Mesenteric fat pad (tissue), 1 donor: Measurements from ENCODE around the gene COMMD7. TPM values are rescaled to one million over a fixed set of nuclear protein-coding genes. Genes with fewer than 3 reads are reported as not detected.

Experiments
- total RNA-seq: library from RNA; stranded (reverse); fragmentation: NEBNext Ultra II Directional; extraction: Animal tissue kit (Norgen Biotek cat#: 25700); gene quantifications from one replicate; pipeline ENCODE4 v1.2.1, GENCODE V29; 2021
- donor health status: DM: yes; HTN: yes; CAD: no.

Gene COMMD7
- total RNA-seq, 1 donor from 2014 or later, result 38.0 TPM

Other genes starting within 250 kb of the COMMD7 start
- gene NOL4L, start 158.1 kb downstream of the COMMD7 start, total RNA-seq, result 21.5 TPM
- gene C20orf203, start 69.5 kb downstream of the COMMD7 start, total RNA-seq, result not detected
- 0.39 TPM for gene DNMT3B, start 18.9 kb upstream of the COMMD7 start, total RNA-seq
- 107 TPM for gene MAPRE1, start 76.5 kb upstream of the COMMD7 start, total RNA-seq
- gene EFCAB8, start 115.5 kb upstream of the COMMD7 start, total RNA-seq, result 0.39 TPM